Activated CD4-positive, alpha-beta T cell treated with anti-CD3 and anti-CD28 coated beads, Interleukin-2, amount 10 ng/mL, durations not matched to agents 24 days and 14 days (primary cell): Measurements from ENCODE around the gene KHDC1L. TPM values are rescaled to one million over a fixed set of nuclear protein-coding genes. Genes with fewer than 3 reads are reported as not detected.
A peak's percentile ranks its signal among the peaks of the same experiment; 100 is the strongest.
"Not testable (repeated sequence)": the region's sequence is repeated elsewhere in the genome, so short reads cannot be mapped to it uniquely, and the experiment has no call there.

Source experiments
- DNase-seq: peaks from one replicate; pipeline ENCODE4 v3.0.0; 2022
- H3K27ac Mint-ChIP-seq: one replicate; pipeline ENCODE4 v1.8.0; 2022; ENCODE audit warnings: mild to moderate bottlenecking, mixed read lengths
- H3K27me3 Mint-ChIP-seq: one replicate; pipeline ENCODE4 v1.8.0; 2022; ENCODE audit warnings: mixed read lengths
- H3K36me3 Mint-ChIP-seq: one replicate; pipeline ENCODE4 v1.8.0; 2022; ENCODE audit warnings: low read depth, mild to moderate bottlenecking, mixed read lengths
- H3K4me1 Mint-ChIP-seq: one replicate; pipeline ENCODE4 v1.8.0; 2021; ENCODE audit warnings: mixed read lengths
- H3K4me3 Mint-ChIP-seq: one replicate; pipeline ENCODE4 v1.8.0; 2022; ENCODE audit warnings: mild to moderate bottlenecking, moderate library complexity, mixed read lengths
- H3K9me3 Mint-ChIP-seq: one replicate; pipeline ENCODE4 v1.8.0; 2021; ENCODE audit warnings: mixed read lengths
- intact Hi-C: fragments of 100-400 bp; cut with micrococcal nuclease; formaldehyde crosslinking; loops from one replicate; pipeline ENCODE4 v1.15.1; 2023
- total RNA-seq: library from RNA; stranded (reverse); gene quantifications from 2 replicates; pipeline ENCODE4 v1.2.3, GENCODE V29; 2022

KHDC1L gene
- not detected in 2 replicates for total RNA-seq

- H3K4me3 Mint-ChIP-seq = no peak within 1 kb of the TSS
- H3K27ac Mint-ChIP-seq = no peak within 1 kb of the TSS
- H3K4me1 Mint-ChIP-seq = peaks cover 3% of the 10 kb centered on the region
- intact Hi-C loops = no loop called here
- H3K27me3 Mint-ChIP-seq = no peaks in the 10 kb centered on the region
- H3K9me3 Mint-ChIP-seq = no peaks in the 10 kb centered on the region
- H3K36me3 Mint-ChIP-seq = no peaks in the 10 kb centered on the region
- DNase-seq = no peak
These were observed at the start of gene KHDC1L for GRCh38 chr6:73225396-73225795. KHDC1L (minus strand) TSS chr6:73225496; CDS start chr6:73225408, 88 bp downstream.

GRCh38 chr6:73269296-73269695 lies 44.0 kb upstream of the KHDC1L start:
- intact Hi-C loops, H3K4me3 Mint-ChIP-seq, DNase-seq, H3K9me3 Mint-ChIP-seq, H3K27me3 Mint-ChIP-seq, H3K27ac Mint-ChIP-seq: not testable (repeated sequence)
- H3K4me1 Mint-ChIP-seq = peaks cover 15% of the 10 kb centered on the region
- H3K36me3 Mint-ChIP-seq = peaks cover 33% of the 10 kb centered on the region

- H3K36me3 Mint-ChIP-seq = peaks cover 34% of the 10 kb centered on the region
- H3K27ac Mint-ChIP-seq, intact Hi-C loops, H3K9me3 Mint-ChIP-seq, DNase-seq, H3K4me3 Mint-ChIP-seq, H3K27me3 Mint-ChIP-seq: not testable (repeated sequence)
- H3K4me1 Mint-ChIP-seq = peaks cover 19% of the 10 kb centered on the region
These were observed 43.6 kb upstream of the KHDC1L start for GRCh38 chr6:73268896-73269295.

- H3K27ac Mint-ChIP-seq = no peak overlapping the region
- no peaks in the 10 kb centered on the region for H3K27me3 Mint-ChIP-seq
- intact Hi-C loops = no loop called here
- no peaks in the 10 kb centered on the region for H3K9me3 Mint-ChIP-seq
- H3K4me1 Mint-ChIP-seq = peaks cover 29% of the 10 kb centered on the region
- peak overlapping the region; percentile 86 for H3K4me3 Mint-ChIP-seq
- no peak for DNase-seq
- peaks cover 30% of the 10 kb centered on the region for H3K36me3 Mint-ChIP-seq
These were observed 39.1 kb upstream of the KHDC1L start for GRCh38 chr6:73264446-73264845.

GRCh38 chr6:73263570-73263909 lies 38.2 kb upstream of the KHDC1L start:
- DNase-seq = no peak

GRCh38 chr6:73262671-73263569 lies 37.6 kb upstream of the KHDC1L start, which contains the start of gene KHDC1:
KHDC1 (minus strand) TSS chr6:73263196; CDS start chr6:73242517, 20,679 bp downstream.
- Mint-ChIP-seq H3K4me3 (peak within 1 kb of the TSS; percentile 86), H3K27me3 (no peaks in the 10 kb centered on the region), H3K27ac (peak within 1 kb of the TSS; percentile 83), H3K36me3 (peaks cover 28% of the 10 kb centered on the region), H3K4me1 (peaks cover 29% of the 10 kb centered on the region), H3K9me3 (no peaks in the 10 kb centered on the region)
- DNase-seq = peak; percentile 89
- intact Hi-C loops = loop anchor here (2.0 kb wide), 2 partner anchors 46 to 642 kb away; no protein-coding TSS in a partner anchor

More at GRCh38 chr6:73263570-73263909, 38.2 kb upstream of the KHDC1L start:
- H3K27me3 Mint-ChIP-seq = no peaks in the 10 kb centered on the region
- peak overlapping the region; percentile 68 for H3K27ac Mint-ChIP-seq
- peaks cover 30% of the 10 kb centered on the region for H3K36me3 Mint-ChIP-seq
- H3K9me3 Mint-ChIP-seq = no peaks in the 10 kb centered on the region
- peaks cover 29% of the 10 kb centered on the region for H3K4me1 Mint-ChIP-seq
- intact Hi-C loops = loop anchor here (2.0 kb wide), 2 partner anchors 45 to 643 kb away; no protein-coding TSS in a partner anchor
- H3K4me3 Mint-ChIP-seq = peak overlapping the region; percentile 86

- H3K36me3 Mint-ChIP-seq = no peaks in the 10 kb centered on the region
- H3K27me3 Mint-ChIP-seq = no peaks in the 10 kb centered on the region
- no peak overlapping the region for H3K4me3 Mint-ChIP-seq
- no peak overlapping the region for H3K27ac Mint-ChIP-seq
- no peak for DNase-seq
- no peaks in the 10 kb centered on the region for H3K9me3 Mint-ChIP-seq
- intact Hi-C loops = no loop called here
- peaks cover 8% of the 10 kb centered on the region for H3K4me1 Mint-ChIP-seq
These were observed 33.4 kb upstream of the KHDC1L start for GRCh38 chr6:73258721-73259120.

- H3K4me3 Mint-ChIP-seq, H3K27ac Mint-ChIP-seq, DNase-seq, H3K27me3 Mint-ChIP-seq, intact Hi-C loops, H3K9me3 Mint-ChIP-seq, H3K36me3 Mint-ChIP-seq, H3K4me1 Mint-ChIP-seq: not testable (repeated sequence)
These were observed 29.0 kb upstream of the KHDC1L start for GRCh38 chr6:73254323-73254722.

- no peak for DNase-seq
These were observed 27.4 kb upstream of the KHDC1L start for GRCh38 chr6:73252703-73253102.

GRCh38 chr6:73250016-73250415 lies 24.7 kb upstream of the KHDC1L start:
- Mint-ChIP-seq H3K27ac (no peak overlapping the region), H3K36me3 (no peaks in the 10 kb centered on the region), H3K4me1 (no peaks in the 10 kb centered on the region), H3K4me3 (no peak overlapping the region), H3K27me3 (peaks cover 15% of the 10 kb centered on the region), H3K9me3 (no peaks in the 10 kb centered on the region)
- intact Hi-C loops = no loop called here
- DNase-seq = no peak

More at GRCh38 chr6:73252703-73253102, 27.4 kb upstream of the KHDC1L start:
- Mint-ChIP-seq H3K27me3 (peaks cover 9% of the 10 kb centered on the region), H3K4me3 (no peak overlapping the region), H3K9me3 (no peaks in the 10 kb centered on the region), H3K4me1 (no peaks in the 10 kb centered on the region), H3K27ac (no peak overlapping the region), H3K36me3 (no peaks in the 10 kb centered on the region)
- intact Hi-C loops = no loop called here

GRCh38 chr6:73248192-73248903 lies 23.1 kb upstream of the KHDC1L start:
- Mint-ChIP-seq H3K4me3 (no peak overlapping the region), H3K9me3 (no peaks in the 10 kb centered on the region), H3K27me3 (peaks cover 20% of the 10 kb centered on the region), H3K27ac (no peak overlapping the region), H3K4me1 (no peaks in the 10 kb centered on the region), H3K36me3 (no peaks in the 10 kb centered on the region)
- intact Hi-C loops = no loop called here
- DNase-seq = no peak

- Mint-ChIP-seq H3K36me3 (no peaks in the 10 kb centered on the region), H3K27ac (no peak overlapping the region), H3K27me3 (peaks cover 11% of the 10 kb centered on the region), H3K4me1 (no peaks in the 10 kb centered on the region), H3K4me3 (no peak overlapping the region), H3K9me3 (no peaks in the 10 kb centered on the region)
- DNase-seq = no peak
- intact Hi-C loops = no loop called here
These were observed 16.7 kb upstream of the KHDC1L start for GRCh38 chr6:73242001-73242400.

- Mint-ChIP-seq H3K27ac (no peak overlapping the region), H3K9me3 (no peaks in the 10 kb centered on the region), H3K4me3 (no peak overlapping the region), H3K27me3 (peaks cover 8% of the 10 kb centered on the region), H3K36me3 (no peaks in the 10 kb centered on the region), H3K4me1 (no peaks in the 10 kb centered on the region)
- intact Hi-C loops = no loop called here
- DNase-seq = no peak
These were observed 15.4 kb upstream of the KHDC1L start for GRCh38 chr6:73240730-73241129.

GRCh38 chr6:73236144-73236750 lies 11.0 kb upstream of the KHDC1L start:
- Mint-ChIP-seq H3K27ac (no peak overlapping the region), H3K27me3 (no peaks in the 10 kb centered on the region), H3K36me3 (no peaks in the 10 kb centered on the region), H3K9me3 (no peaks in the 10 kb centered on the region), H3K4me3 (no peak overlapping the region), H3K4me1 (no peaks in the 10 kb centered on the region)
- intact Hi-C loops = no loop called here
- DNase-seq = no peak
